Right lung (tissue), 10 donors: ENCODE data around the gene ADPGK. TPM values are rescaled to one million over a fixed set of nuclear protein-coding genes. Genes with fewer than 3 reads are reported as not detected.
A peak's percentile ranks its signal among the peaks of the same experiment; 100 is the strongest.
"Not testable (repeated sequence)": the region's sequence is repeated elsewhere in the genome, so short reads cannot be mapped to it uniquely, and the experiment has no call there.

Experiments used
- DNase-seq, 2 donors: peaks; one replicate each; pipeline ENCODE4 v3.0.0-alpha.2; 2013
- long read RNA-seq, 8 donors: transcript quantifications; one replicate each; lab custom pipeline, GENCODE V29; 2026
- polyA plus RNA-seq, 5 donors: library from polyadenylated mRNA; unstranded; fragments of 120-200 nt; gene quantifications; one replicate each; pipeline versions ENCODE4 v1.2.1 to v1.2.3, GENCODE V29; 2013; ENCODE audit warnings: inconsistent platforms in 1 of 5, low replicate concordance in 1 of 5; ENCODE audit not compliant: insufficient read length in 5 of 5, insufficient read depth in 1 of 5

Gene ADPGK
- polyA plus RNA-seq, result 10 to 100 TPM; 63.6 to 81.9 (median 69.9) TPM
- long read RNA-seq, donor 1, full-length matches to known transcripts, result 6 of 12 reads
- long read RNA-seq, donor 1, partial matches to known transcripts, result 0 of 12 reads
- long read RNA-seq, donor 1, other reads (novel, unspliced or antisense), result 6 of 12 reads
- long read RNA-seq, donor 2, transcript ADPGK-201 (7 exons, 2,557 nt), result major isoform, 8 of 8 reads
- long read RNA-seq, donor 2, partial matches to known transcripts, result 0 of 8 reads
- long read RNA-seq, donor 2, other reads (novel, unspliced or antisense), result 0 of 8 reads
- long read RNA-seq, donor 3, partial matches to known transcripts, result 7 of 22 reads
- long read RNA-seq, donor 3, other reads (novel, unspliced or antisense), result 9 of 22 reads
- long read RNA-seq, donor 4, partial matches to known transcripts, result 5 of 5 reads
- long read RNA-seq, donor 4, other reads (novel, unspliced or antisense), result 0 of 5 reads
- long read RNA-seq, donor 5, full-length matches to known transcripts, result 6 of 26 reads
- long read RNA-seq, donor 5, partial matches to known transcripts, result 13 of 26 reads
- long read RNA-seq, donor 5, other reads (novel, unspliced or antisense), result 7 of 26 reads
- long read RNA-seq, donor 6, full-length matches to known transcripts, result 9 of 17 reads
- long read RNA-seq, donor 6, partial matches to known transcripts, result 0 of 17 reads
- long read RNA-seq, donor 6, other reads (novel, unspliced or antisense), result 8 of 17 reads
- long read RNA-seq, donor 7, transcript ADPGK-201 (7 exons, 2,557 nt), result major isoform, 7 of 24 reads
- long read RNA-seq, donor 7, partial matches to known transcripts, result 5 of 24 reads
- long read RNA-seq, donor 7, other reads (novel, unspliced or antisense), result 9 of 24 reads
- long read RNA-seq, donor 8, partial matches to known transcripts, result 0 of 2 reads
- long read RNA-seq, donor 8, other reads (novel, unspliced or antisense), result 0 of 2 reads

DNA sequence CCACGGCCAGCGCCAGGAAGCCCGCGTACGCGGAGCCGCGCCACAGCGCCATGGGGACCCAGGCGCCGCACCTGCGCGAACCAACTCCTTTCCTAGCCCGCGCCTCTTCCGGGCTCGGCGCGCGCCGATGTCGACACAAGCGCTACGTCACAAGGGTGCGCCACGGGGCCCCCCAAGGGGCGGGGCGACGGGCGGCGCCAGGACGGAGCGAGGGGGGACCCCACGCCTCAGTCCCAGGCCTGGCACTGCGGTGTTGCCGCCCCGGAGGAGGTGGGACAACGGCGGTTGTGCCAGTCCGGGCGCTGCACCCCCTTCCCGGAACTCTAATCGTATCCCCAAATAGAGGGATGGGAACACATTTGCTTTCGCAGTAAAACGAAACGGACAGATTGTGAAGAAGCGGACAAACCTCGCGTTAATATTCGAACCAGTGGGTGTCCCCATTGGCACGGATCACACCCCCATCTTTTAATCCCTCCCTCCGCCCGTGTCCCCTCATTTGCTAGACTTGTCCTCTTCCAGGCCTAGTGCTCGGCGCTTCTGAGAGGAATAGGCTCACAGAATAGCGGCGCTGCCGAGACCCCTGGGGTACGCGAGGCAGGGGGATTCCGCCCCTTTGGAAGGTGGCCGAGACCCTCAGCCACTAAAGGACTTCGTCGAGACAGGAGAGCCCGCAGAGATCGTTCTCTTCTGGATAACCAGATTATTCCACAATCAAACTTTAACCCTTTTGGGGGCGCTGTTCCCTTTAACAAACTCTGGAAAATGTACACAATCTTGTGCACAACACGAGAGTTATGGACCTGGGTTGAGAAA lies at the start of gene ADPGK:
Gene ADPGK (minus strand): TSS at position 119 of the 816 bp plus-strand sequence. CDS start 67 bp downstream, at position 52.
- peak; percentile 97 to 98 for DNase-seq

- DNase-seq, result no peak
Measured at GRCh38 chr15:72827226-72827625, 43.7 kb upstream of the ADPGK start.

DNA sequence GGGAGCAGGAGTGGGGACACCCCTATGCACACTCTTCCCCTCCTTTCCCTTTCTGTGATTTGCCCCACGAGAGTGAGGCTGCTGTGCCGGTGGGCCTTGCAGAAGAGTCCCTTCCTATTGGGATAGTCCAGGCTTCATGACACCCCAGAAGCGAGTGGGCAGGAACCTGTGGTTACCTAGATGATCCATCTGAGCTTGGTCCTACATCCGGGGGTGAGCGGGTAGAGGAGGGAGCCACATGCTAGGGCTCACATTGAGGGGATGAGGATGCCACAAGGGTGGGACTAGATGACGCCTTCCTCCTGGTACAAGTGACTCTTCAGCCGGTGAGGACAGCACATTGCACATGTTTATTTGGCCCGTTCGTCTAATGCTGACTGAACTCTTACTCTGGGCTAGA lies 43.1 kb upstream of the ADPGK start:
- DNase-seq, result no peak

- DNase-seq, result no peak
Measured at GRCh38 chr15:72825829-72826228, 42.3 kb upstream of the ADPGK start.

- no peak for DNase-seq
Measured at GRCh38 chr15:72824781-72825180, 41.2 kb upstream of the ADPGK start.

DNA sequence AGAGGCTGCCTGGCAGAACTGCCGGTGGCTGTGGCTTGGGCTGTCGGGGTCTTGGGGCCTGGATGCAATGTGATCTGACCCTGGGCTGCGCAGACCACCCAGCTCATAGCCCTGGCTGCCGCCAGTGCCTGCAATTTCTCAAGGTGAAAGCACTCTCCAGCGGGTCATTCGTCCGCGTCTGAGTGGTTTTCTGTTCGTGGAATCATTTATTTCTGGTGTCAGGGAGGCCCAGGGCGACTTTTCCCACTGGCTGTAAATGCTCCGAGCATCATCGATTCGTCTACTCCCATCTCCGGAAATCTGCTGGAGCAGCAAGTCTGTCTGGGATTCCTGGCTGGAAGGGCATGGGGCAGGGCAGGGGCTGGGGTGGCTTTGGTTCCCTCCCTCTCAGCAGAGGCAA lies 40.6 kb upstream of the ADPGK start:
- DNase-seq, result no peak

- DNase-seq, result no peak
Measured at GRCh38 chr15:72820278-72820677, 36.7 kb upstream of the ADPGK start.

DNA sequence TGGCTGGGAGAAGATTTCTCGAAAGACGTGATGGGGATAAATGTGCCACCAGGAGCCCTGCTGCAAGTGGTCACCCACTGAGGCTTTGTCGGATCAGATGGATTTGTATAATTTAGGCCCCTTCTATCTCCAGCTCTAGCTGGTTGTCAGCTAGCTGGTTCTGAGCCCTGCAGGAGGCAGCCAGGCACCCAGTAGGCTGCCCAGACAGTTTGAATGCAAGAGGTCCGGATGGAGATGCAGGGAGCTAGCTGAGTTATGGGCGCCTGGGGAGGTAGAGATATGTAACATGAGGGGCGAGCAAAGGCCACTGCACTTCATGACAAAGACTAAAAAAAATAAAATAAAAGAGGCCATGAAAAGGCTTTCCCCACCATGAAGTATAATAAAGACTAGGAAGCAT lies 35.1 kb upstream of the ADPGK start:
- no peak for DNase-seq

GRCh38 chr15:72813345-72814004 lies 29.9 kb upstream of the ADPGK start:
- DNase-seq, result no peak

- DNase-seq, result no peak
Measured at GRCh38 chr15:72809329-72809728, 25.8 kb upstream of the ADPGK start.

GRCh38 chr15:72807346-72807745 lies 23.8 kb upstream of the ADPGK start:
- not testable (repeated sequence) for DNase-seq

- DNase-seq, result no peak
Measured at GRCh38 chr15:72803006-72803405, 19.4 kb upstream of the ADPGK start.

- DNase-seq, result no peak
Measured at GRCh38 chr15:72801590-72802325, 18.2 kb upstream of the ADPGK start.

DNA sequence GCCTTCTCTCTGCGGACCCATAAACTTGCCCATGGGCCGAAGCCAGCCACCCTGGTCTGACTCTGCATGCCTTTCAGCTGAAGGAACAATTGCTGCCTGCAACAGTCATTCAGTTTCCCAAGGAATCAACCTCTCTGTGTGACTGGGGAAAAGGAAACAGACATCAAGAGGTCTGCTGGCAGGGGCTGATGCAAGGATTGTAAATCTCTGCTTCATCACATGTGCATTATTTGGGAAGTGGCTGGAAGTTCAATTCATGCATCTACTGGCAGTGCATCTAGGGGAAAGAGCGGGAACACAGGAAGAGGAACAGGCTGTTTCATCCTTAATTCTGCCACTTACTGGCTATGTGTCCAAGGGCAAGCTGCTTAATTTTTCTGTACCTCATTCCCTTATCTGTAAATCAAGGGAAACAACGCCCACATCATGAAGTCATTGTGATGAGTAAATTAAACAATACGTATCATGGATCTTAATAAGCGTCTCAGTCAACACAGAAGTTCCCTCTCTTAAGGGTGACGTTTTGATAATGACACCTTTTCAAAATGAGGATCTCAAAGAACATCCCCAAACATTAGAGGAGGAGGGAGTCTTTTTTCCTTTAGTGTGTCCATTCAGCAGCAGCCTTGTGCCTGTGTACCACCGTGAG lies 17.4 kb upstream of the ADPGK start:
- DNase-seq, result no peak

GRCh38 chr15:72797834-72798233 lies 14.3 kb upstream of the ADPGK start:
- no peak for DNase-seq

DNA sequence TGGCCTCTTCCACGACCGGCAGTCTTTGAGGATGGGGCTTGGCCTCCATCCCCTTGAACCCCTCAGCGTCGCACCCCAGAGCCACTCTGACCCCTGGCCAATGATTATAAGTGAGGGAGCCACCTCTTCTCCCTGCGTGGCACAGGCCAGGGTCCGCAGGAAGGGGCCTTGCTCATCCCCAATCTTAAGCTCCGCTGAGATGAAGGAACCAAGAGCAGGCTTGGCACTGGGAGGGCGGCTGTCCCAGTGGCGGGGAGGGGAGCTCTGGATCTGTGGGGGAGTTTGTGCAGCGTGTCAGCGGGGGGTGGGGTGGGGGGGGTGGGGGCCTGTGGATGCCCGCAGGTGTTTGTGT lies 13.8 kb upstream of the ADPGK start:
- no peak for DNase-seq

DNA sequence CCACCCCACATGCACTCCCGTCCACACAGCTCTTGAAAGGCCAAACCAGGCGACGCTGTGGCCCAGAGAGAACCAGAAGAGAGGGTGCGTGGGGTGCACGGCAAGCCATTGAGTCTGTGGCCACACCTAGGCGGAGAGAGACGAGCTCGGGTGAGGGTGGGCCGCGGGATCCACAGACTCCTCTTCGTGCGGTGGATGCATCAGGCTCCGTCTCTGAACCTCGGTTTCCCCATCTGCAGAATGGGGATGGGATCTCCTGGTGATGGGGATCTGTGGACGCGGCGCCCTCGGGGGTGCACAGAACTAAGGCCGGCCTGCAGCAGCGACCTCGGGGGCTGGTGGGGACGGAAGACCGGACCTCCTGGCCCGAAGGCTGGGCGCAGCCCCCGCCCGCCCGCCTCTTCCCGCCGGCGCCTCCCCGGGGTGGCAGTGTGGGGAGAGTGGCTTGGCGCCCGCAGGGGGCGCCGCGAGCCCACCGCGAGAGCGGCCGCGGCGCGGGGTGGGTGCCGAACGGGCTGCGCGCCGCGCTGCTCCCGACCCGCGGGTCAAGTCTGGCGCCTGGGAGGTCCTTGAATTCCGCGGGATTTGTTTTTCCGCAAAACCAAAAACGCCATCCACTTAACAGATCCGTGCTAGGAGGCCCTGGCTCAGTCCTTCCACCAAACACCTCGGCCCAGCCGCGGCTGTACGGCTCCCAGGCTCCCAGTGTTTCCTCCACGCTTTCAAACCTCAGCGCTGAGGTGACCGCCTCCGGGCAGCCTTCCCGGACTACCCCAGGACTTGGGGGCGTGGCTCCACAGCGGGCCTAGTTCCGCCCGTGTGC lies 13.2 kb upstream of the ADPGK start:
- DNase-seq, result peak in 1 of 2 donors; percentile 57

DNA sequence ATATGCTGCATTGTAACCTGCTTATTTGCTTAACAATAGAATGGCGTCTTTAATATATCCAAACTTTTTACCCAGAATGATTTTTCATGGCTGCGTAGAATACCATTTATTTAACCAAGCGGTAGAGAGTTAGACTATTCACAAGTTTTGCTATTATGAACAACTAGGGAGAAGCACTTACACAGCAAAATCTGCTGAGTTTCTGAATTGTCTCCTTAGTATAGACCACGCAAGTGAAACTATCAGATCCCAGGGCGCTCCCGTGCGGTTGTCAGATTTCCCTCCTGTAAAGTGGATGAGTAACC lies 12.6 kb upstream of the ADPGK start:
- DNase-seq, result no peak
